Inflammatory macrophage treated with lipopolysaccharide for 4 hours (primary cell): ENCODE results near the gene CAMKMT.
A peak's percentile ranks its signal among the peaks of the same experiment; 100 is the strongest.
"Not testable (repeated sequence)": the region's sequence is repeated elsewhere in the genome, so short reads cannot be mapped to it uniquely, and the experiment has no call there.

ENCODE experiments used
- DNase-seq: peaks from one replicate; pipeline ENCODE4 v3.0.0-alpha.2; 2020

The CAMKMT gene

GRCh38 chr2:44450082-44450481 is 88.3 kb downstream of the CAMKMT start:
- DNase-seq, result no peak

GRCh38 chr2:44450806-44451205 is 89.1 kb downstream of the CAMKMT start:
- peak; percentile 16 for DNase-seq

- DNase-seq, result no peak
Observed at GRCh38 chr2:44452069-44452583, 90.4 kb downstream of the CAMKMT start.

GRCh38 chr2:44453259-44453658 is 91.5 kb downstream of the CAMKMT start:
- no peak for DNase-seq

- no peak for DNase-seq
Observed at GRCh38 chr2:44455877-44456276, 94.1 kb downstream of the CAMKMT start.

GRCh38 chr2:44456946-44457345 is 95.2 kb downstream of the CAMKMT start:
- no peak for DNase-seq

- DNase-seq, result no peak
Observed at GRCh38 chr2:44459739-44460138, 98.0 kb downstream of the CAMKMT start.

- no peak for DNase-seq
Observed at GRCh38 chr2:44462934-44463849, 101.4 kb downstream of the CAMKMT start.

- DNase-seq, result no peak
Observed at GRCh38 chr2:44464437-44464836, 102.7 kb downstream of the CAMKMT start.

GRCh38 chr2:44470151-44470550 is 108.4 kb downstream of the CAMKMT start:
- no peak for DNase-seq

- DNase-seq, result no peak
Observed at GRCh38 chr2:44477657-44478414, 116.1 kb downstream of the CAMKMT start.

GRCh38 chr2:44479127-44479887 is 117.6 kb downstream of the CAMKMT start:
- DNase-seq, result peak; percentile 75

- no peak for DNase-seq
Observed at GRCh38 chr2:44480068-44480467, 118.3 kb downstream of the CAMKMT start.

GRCh38 chr2:44487052-44487451 is 125.3 kb downstream of the CAMKMT start:
- DNase-seq, result no peak

- no peak for DNase-seq
Observed at GRCh38 chr2:44490726-44491125, 129.0 kb downstream of the CAMKMT start.

- no peak for DNase-seq
Observed at GRCh38 chr2:44494006-44494405, 132.3 kb downstream of the CAMKMT start.

- no peak for DNase-seq
Observed at GRCh38 chr2:44495035-44495434, 133.3 kb downstream of the CAMKMT start.

- no peak for DNase-seq
Observed at GRCh38 chr2:44495544-44495943, 133.8 kb downstream of the CAMKMT start.

- no peak for DNase-seq
Observed at GRCh38 chr2:44496130-44496529, 134.4 kb downstream of the CAMKMT start.

GRCh38 chr2:44498551-44498950 is 136.8 kb downstream of the CAMKMT start:
- no peak for DNase-seq

GRCh38 chr2:44505664-44506063 is 143.9 kb downstream of the CAMKMT start:
- not testable (repeated sequence) for DNase-seq

GRCh38 chr2:44510246-44510645 is 148.5 kb downstream of the CAMKMT start:
- no peak for DNase-seq

GRCh38 chr2:44515416-44515815 is 153.7 kb downstream of the CAMKMT start:
- no peak for DNase-seq
